Measurements from ENCODE around the gene EGF.

The EGF gene

GRCh38 chr4:109953556-109953955 lies 40.9 kb downstream of the EGF start:
- no peak overlapping the region for H3K4me3 ChIP-seq (ENCODE audit: low read depth, low read length)
- TF ChIP-seq, protein P1, sequence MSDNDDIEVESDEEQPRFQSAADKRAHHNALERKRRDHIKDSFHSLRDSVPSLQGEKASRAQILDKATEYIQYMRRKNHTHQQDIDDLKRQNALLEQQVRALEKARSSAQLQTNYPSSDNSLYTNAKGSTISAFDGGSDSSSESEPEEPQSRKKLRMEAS (IDR thresholded peaks at IDR 0.05; ENCODE audit: low read depth, low read length), result no peak
- no peak for TF ChIP-seq POLR2A (IDR thresholded peaks at IDR 0.05; ENCODE audit: extremely low read depth, insufficient read length)
- TF ChIP-seq, protein P2, sequence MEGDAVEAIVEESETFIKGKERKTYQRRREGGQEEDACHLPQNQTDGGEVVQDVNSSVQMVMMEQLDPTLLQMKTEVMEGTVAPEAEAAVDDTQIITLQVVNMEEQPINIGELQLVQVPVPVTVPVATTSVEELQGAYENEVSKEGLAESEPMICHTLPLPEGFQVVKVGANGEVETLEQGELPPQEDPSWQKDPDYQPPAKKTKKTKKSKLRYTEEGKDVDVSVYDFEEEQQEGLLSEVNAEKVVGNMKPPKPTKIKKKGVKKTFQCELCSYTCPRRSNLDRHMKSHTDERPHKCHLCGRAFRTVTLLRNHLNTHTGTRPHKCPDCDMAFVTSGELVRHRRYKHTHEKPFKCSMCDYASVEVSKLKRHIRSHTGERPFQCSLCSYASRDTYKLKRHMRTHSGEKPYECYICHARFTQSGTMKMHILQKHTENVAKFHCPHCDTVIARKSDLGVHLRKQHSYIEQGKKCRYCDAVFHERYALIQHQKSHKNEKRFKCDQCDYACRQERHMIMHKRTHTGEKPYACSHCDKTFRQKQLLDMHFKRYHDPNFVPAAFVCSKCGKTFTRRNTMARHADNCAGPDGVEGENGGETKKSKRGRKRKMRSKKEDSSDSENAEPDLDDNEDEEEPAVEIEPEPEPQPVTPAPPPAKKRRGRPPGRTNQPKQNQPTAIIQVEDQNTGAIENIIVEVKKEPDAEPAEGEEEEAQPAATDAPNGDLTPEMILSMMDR (IDR thresholded peaks at IDR 0.05; ENCODE audit: low read depth, low read length), result no peak
- no peak for DNase-seq (ENCODE audit: low read depth)

DNA sequence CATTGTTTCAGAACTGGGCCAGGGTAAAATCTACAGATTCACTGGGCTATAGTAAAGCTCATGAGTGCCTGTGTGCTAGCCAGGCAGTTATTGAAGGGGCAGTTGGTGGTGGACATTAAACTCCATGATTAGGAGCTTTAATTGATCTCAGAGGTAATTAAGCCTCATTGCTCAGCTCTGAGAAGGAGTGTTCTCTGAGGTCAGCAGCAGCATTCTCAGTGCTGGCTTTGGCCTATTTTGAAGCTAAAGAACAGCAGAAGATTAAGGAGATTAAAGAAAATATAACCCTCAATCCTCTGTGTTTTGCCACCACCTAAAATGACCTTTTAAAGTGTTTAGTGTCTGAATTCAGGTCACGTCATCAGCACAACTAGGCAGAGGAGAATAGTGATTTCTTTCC lies 42.5 kb downstream of the EGF start:
- TF ChIP-seq, protein P1 (IDR thresholded peaks at IDR 0.05; ENCODE audit: low read depth, low read length), result no peak
- TF ChIP-seq, protein P2 (IDR thresholded peaks at IDR 0.05; ENCODE audit: low read depth, low read length), result no peak
- no peak for TF ChIP-seq POLR2A (IDR thresholded peaks at IDR 0.05; ENCODE audit: extremely low read depth, insufficient read length)
- H3K4me3 ChIP-seq (ENCODE audit: low read depth, low read length), result no peak overlapping the region
- no peak for DNase-seq (ENCODE audit: low read depth)

- no peak for DNase-seq (ENCODE audit: low read depth)
- H3K4me3 ChIP-seq (ENCODE audit: low read depth, low read length), result no peak overlapping the region
- TF ChIP-seq, protein P2 (IDR thresholded peaks at IDR 0.05; ENCODE audit: low read depth, low read length), result no peak
- TF ChIP-seq, protein P1 (IDR thresholded peaks at IDR 0.05; ENCODE audit: low read depth, low read length), result no peak
- TF ChIP-seq POLR2A (IDR thresholded peaks at IDR 0.05; ENCODE audit: extremely low read depth, insufficient read length) (no peak), MYC (IDR thresholded peaks at IDR 0.05; ENCODE audit: low read depth, low read length) (no peak)
These were observed 44.5 kb downstream of the EGF start for GRCh38 chr4:109957227-109957626.

GRCh38 chr4:109959195-109959594 lies 46.5 kb downstream of the EGF start:
- no peak overlapping the region for H3K4me3 ChIP-seq (ENCODE audit: low read depth, low read length)
- TF ChIP-seq, protein P1 (IDR thresholded peaks at IDR 0.05; ENCODE audit: low read depth, low read length), result no peak
- no peak for TF ChIP-seq POLR2A (IDR thresholded peaks at IDR 0.05; ENCODE audit: extremely low read depth, insufficient read length)
- TF ChIP-seq MYC (IDR thresholded peaks at IDR 0.05; ENCODE audit: low read depth, low read length), result no peak
- TF ChIP-seq, protein P2 (IDR thresholded peaks at IDR 0.05; ENCODE audit: low read depth, low read length), result no peak
- DNase-seq (ENCODE audit: low read depth), result no peak

- H3K4me3 ChIP-seq (ENCODE audit: low read depth, low read length), result no peak overlapping the region
- TF ChIP-seq, protein P1 (IDR thresholded peaks at IDR 0.05; ENCODE audit: low read depth, low read length), result no peak
- no peak for TF ChIP-seq MYC (IDR thresholded peaks at IDR 0.05; ENCODE audit: low read depth, low read length)
- TF ChIP-seq, protein P2 (IDR thresholded peaks at IDR 0.05; ENCODE audit: low read depth, low read length), result no peak
- TF ChIP-seq POLR2A (IDR thresholded peaks at IDR 0.05; ENCODE audit: extremely low read depth, insufficient read length), result no peak
- no peak for DNase-seq (ENCODE audit: low read depth)
These were observed 49.7 kb downstream of the EGF start for GRCh38 chr4:109962401-109962800.
